GM19324 (cell line): ENCODE measurements around the gene RPTOR.
"Not testable (repeated sequence)": the region's sequence is repeated elsewhere in the genome, so short reads cannot be mapped to it uniquely, and the experiment has no call there.

Experiments used
- ATAC-seq: cut with Tn5 transposase; IDR thresholded peaks from one replicate; pipeline ENCODE4 v1.9.1; 2021; ENCODE audit warnings: mild to moderate bottlenecking, moderate library complexity; ENCODE audit not compliant: unreplicated experiment, low FRiP score

RPTOR gene

GRCh38 chr17:80753685-80754345 lies 209.2 kb downstream of the RPTOR start:
- no peak for ATAC-seq

GRCh38 chr17:80754846-80755245 lies 210.2 kb downstream of the RPTOR start:
- ATAC-seq: no peak

- ATAC-seq: no peak
These were observed 211.2 kb downstream of the RPTOR start for GRCh38 chr17:80755650-80756405.

GRCh38 chr17:80758481-80759376 lies 214.1 kb downstream of the RPTOR start:
- ATAC-seq: no peak

- no peak for ATAC-seq
These were observed 214.7 kb downstream of the RPTOR start for GRCh38 chr17:80759377-80759673.

- no peak for ATAC-seq
These were observed 215.9 kb downstream of the RPTOR start for GRCh38 chr17:80760511-80760911.

- ATAC-seq: no peak
These were observed 216.7 kb downstream of the RPTOR start for GRCh38 chr17:80761110-80761871.

GRCh38 chr17:80762076-80762475 lies 217.4 kb downstream of the RPTOR start:
- no peak for ATAC-seq

GRCh38 chr17:80763293-80763867 lies 218.7 kb downstream of the RPTOR start:
- ATAC-seq: no peak

- not testable (repeated sequence) for ATAC-seq
These were observed 220.0 kb downstream of the RPTOR start for GRCh38 chr17:80764627-80765145.

- no peak for ATAC-seq
These were observed 220.8 kb downstream of the RPTOR start for GRCh38 chr17:80765241-80765961.

GRCh38 chr17:80766290-80766855 lies 221.7 kb downstream of the RPTOR start:
- no peak for ATAC-seq

GRCh38 chr17:80768389-80768788 lies 223.8 kb downstream of the RPTOR start:
- ATAC-seq: no peak

- no peak for ATAC-seq
These were observed 224.3 kb downstream of the RPTOR start for GRCh38 chr17:80768936-80769335.

- no peak for ATAC-seq
These were observed 224.9 kb downstream of the RPTOR start for GRCh38 chr17:80769516-80769915.

GRCh38 chr17:80769936-80770625 lies 225.4 kb downstream of the RPTOR start:
- ATAC-seq: no peak

- ATAC-seq: no peak
These were observed 226.4 kb downstream of the RPTOR start for GRCh38 chr17:80770881-80771611.

- no peak for ATAC-seq
These were observed 227.0 kb downstream of the RPTOR start for GRCh38 chr17:80771612-80772005.
